NCI-H748 (cell line): ENCODE measurements around the gene SH3D19.
A peak's percentile ranks its signal among the peaks of the same experiment; 100 is the strongest.
"Not testable (repeated sequence)": the region's sequence is repeated elsewhere in the genome, so short reads cannot be mapped to it uniquely, and the experiment has no call there.

ENCODE experiments used
- DNase-seq: peaks from one replicate; lab custom pipeline; 2025; ENCODE audit not compliant: unreplicated experiment; lab: John Stamatoyannopoulos, UW

Gene SH3D19

GRCh38 chr4:151284534-151285245 lies 40.7 kb downstream of the SH3D19 start:
- DNase-seq: no peak

- DNase-seq: peak; percentile 50
Measured at GRCh38 chr4:151276787-151277562, 48.4 kb downstream of the SH3D19 start, which contains the start of gene PRSS48. Gene PRSS48, plus strand, starts transcription at chr4:151277161. Its CDS starts 12 bp downstream, at chr4:151277173.

- DNase-seq: not testable (repeated sequence)
Measured at GRCh38 chr4:151268905-151269304, 56.5 kb downstream of the SH3D19 start.

GRCh38 chr4:151267822-151268535 lies 57.4 kb downstream of the SH3D19 start:
- no peak for DNase-seq

- no peak for DNase-seq
Measured at GRCh38 chr4:151267104-151267503, 58.3 kb downstream of the SH3D19 start.

GRCh38 chr4:151266497-151266896 lies 58.9 kb downstream of the SH3D19 start:
- no peak for DNase-seq

- DNase-seq: no peak
Measured at GRCh38 chr4:151263455-151263854, 62.0 kb downstream of the SH3D19 start.

GRCh38 chr4:151260526-151260925 lies 64.9 kb downstream of the SH3D19 start:
- no peak for DNase-seq

GRCh38 chr4:151259752-151260151 lies 65.7 kb downstream of the SH3D19 start:
- DNase-seq: no peak

GRCh38 chr4:151257704-151258103 lies 67.7 kb downstream of the SH3D19 start:
- DNase-seq: no peak

GRCh38 chr4:151256134-151256533 lies 69.3 kb downstream of the SH3D19 start:
- DNase-seq: no peak

- not testable (repeated sequence) for DNase-seq
Measured at GRCh38 chr4:151255680-151256079, 69.7 kb downstream of the SH3D19 start.

- not testable (repeated sequence) for DNase-seq
Measured at GRCh38 chr4:151255226-151255625, 70.2 kb downstream of the SH3D19 start.

GRCh38 chr4:151251603-151252304 lies 73.7 kb downstream of the SH3D19 start:
- peak; percentile 66 for DNase-seq

- DNase-seq: peak; percentile 22
Measured at GRCh38 chr4:151250706-151251105, 74.7 kb downstream of the SH3D19 start.

GRCh38 chr4:151248519-151248918 lies 76.9 kb downstream of the SH3D19 start:
- DNase-seq: no peak

- DNase-seq: no peak
Measured at GRCh38 chr4:151247395-151247794, 78.0 kb downstream of the SH3D19 start.

GRCh38 chr4:151246742-151247141 lies 78.7 kb downstream of the SH3D19 start:
- DNase-seq: no peak

GRCh38 chr4:151242305-151242704 lies 83.1 kb downstream of the SH3D19 start:
- no peak for DNase-seq

GRCh38 chr4:151239608-151240007 lies 85.8 kb downstream of the SH3D19 start:
- no peak for DNase-seq

GRCh38 chr4:151238477-151238876 lies 86.9 kb downstream of the SH3D19 start:
- DNase-seq: no peak
